HepG2 (cell line): ENCODE measurements around the gene ZNF189. TPM values are rescaled to one million over a fixed set of nuclear protein-coding genes. Genes with fewer than 3 reads are reported as not detected.
"Not testable (repeated sequence)": the region's sequence is repeated elsewhere in the genome, so short reads cannot be mapped to it uniquely, and the experiment has no call there.

Experiments
- ARID5B ChIP-seq: IDR thresholded peaks from 2 replicates; pipeline ENCODE4 v1.4.0; 2020; ENCODE audit warnings: mild to moderate bottlenecking, missing genetic modification reagents
- CREB3 ChIP-seq: sonication (generic); formaldehyde crosslinking; IDR thresholded peaks from 2 replicates; pipeline ENCODE4 v1.5.0; 2020; ENCODE audit warnings: missing genetic modification reagents
- HDAC1 ChIP-seq: sonication (generic); formaldehyde crosslinking; IDR thresholded peaks from 2 replicates; pipeline ENCODE4 v1.5.1; 2020; ENCODE audit warnings: mild to moderate bottlenecking, missing genetic modification reagents
- HNF4A ChIP-seq: sonication (generic); formaldehyde crosslinking; IDR thresholded peaks from 2 replicates; pipeline ENCODE4 v1.4.0; 2020; ENCODE audit warnings: missing genetic modification reagents
- HNF4G ChIP-seq, 2 experiments: sonication (generic) in 1 of 2; formaldehyde crosslinking in 1 of 2; IDR thresholded peaks; 2 replicates each; pipeline versions ENCODE4 v1.4.0 to v1.6.1; 2011 to 2020; ENCODE audit warnings: borderline replicate concordance in 2 of 2, low read depth in 2 of 2, mild to moderate bottlenecking in 2 of 2, low read length in 1 of 2, missing genetic modification reagents in 1 of 2, moderate library complexity in 1 of 2
- MEIS2 ChIP-seq: sonication (generic); formaldehyde crosslinking; IDR thresholded peaks from 2 replicates; pipeline ENCODE4 v1.9.0; 2021; ENCODE audit warnings: mild to moderate bottlenecking, missing genetic modification reagents
- NR2C2 ChIP-seq: sonication (generic); formaldehyde crosslinking; IDR thresholded peaks from 2 replicates; pipeline ENCODE4 v1.4.0; 2020; ENCODE audit warnings: missing genetic modification reagents, mild to moderate bottlenecking, moderate library complexity, borderline replicate concordance
- RARA ChIP-seq: IDR thresholded peaks from 2 replicates; pipeline ENCODE4 v1.6.1; 2016; ENCODE audit warnings: missing genetic modification reagents, missing compliant biosample characterization
- SALL2 ChIP-seq: sonication (generic); formaldehyde crosslinking; IDR thresholded peaks from 2 replicates; pipeline ENCODE4 v1.8.1; 2023; ENCODE audit warnings: mild to moderate bottlenecking, missing genetic modification reagents, inconsistent platforms
- TBP ChIP-seq: sonication (generic); formaldehyde crosslinking; IDR thresholded peaks from 2 replicates; pipeline ENCODE4 v1.5.0; 2020; ENCODE audit warnings: missing genetic modification reagents
- TFAP4 ChIP-seq: sonication (generic); IDR thresholded peaks from 2 replicates; pipeline ENCODE4 v1.6.1; 2016; ENCODE audit warnings: low read depth, borderline replicate concordance
- TOPORS ChIP-seq: sonication (generic); formaldehyde crosslinking; IDR thresholded peaks from 2 replicates; pipeline ENCODE4 v1.8.0; 2023; ENCODE audit warnings: mild to moderate bottlenecking, missing genetic modification reagents
- ZNF331 ChIP-seq: sonication (generic); formaldehyde crosslinking; IDR thresholded peaks from 2 replicates; pipeline ENCODE4 v1.4.0; 2020; ENCODE audit warnings: missing genetic modification reagents
- ZNF547 ChIP-seq: sonication (generic); formaldehyde crosslinking; IDR thresholded peaks from 2 replicates; pipeline ENCODE4 v1.5.1; 2020; ENCODE audit warnings: mild to moderate bottlenecking, missing genetic modification reagents
- polyA plus RNA-seq, 8 experiments: library from polyadenylated mRNA; depleted of rRNA in 3 of 8; stranded (reverse) in 7 of 8; unstranded in 1 of 8; fragments of >200 nt; fragmentation: Illumina TruSeq in 4 of 8; extraction: Trizol in 4 of 8; gene quantifications; 2 replicates each; pipeline versions ENCODE4 v1.2.1 to v1.2.3, GENCODE V29; 2011 to 2016; ENCODE audit warnings: low read depth in 4 of 8, missing spikeins in 1 of 8, mixed read lengths in 1 of 8; ENCODE audit not compliant: insufficient read depth in 1 of 8
- total RNA-seq, 5 experiments: library from RNA; depleted of rRNA; stranded (reverse); fragments of >200 nt; fragmentation: Illumina TruSeq; extraction: Trizol; gene quantifications; 2 replicates each; pipeline ENCODE4 v1.2.3, GENCODE V29; 2016; ENCODE audit warnings: low read depth in 1 of 5
- TF ChIP-seq, protein P1 (sequence below): IDR thresholded peaks from 2 replicates; pipeline ENCODE4 v1.6.1; 2016
- TF ChIP-seq, protein P2 (sequence below): IDR thresholded peaks from 2 replicates; pipeline ENCODE4 v1.6.1; 2016; ENCODE audit warnings: low read depth
- TF ChIP-seq, protein P3 (sequence below): sonication (generic); formaldehyde crosslinking; IDR thresholded peaks from 2 replicates; pipeline ENCODE4 v1.4.0; 2020; ENCODE audit warnings: missing genetic modification reagents

ZNF189 gene
- total and polyA plus RNA-seq, 2 of the 13 experiments (the other 11 are each of a cell fraction or from before 2014, with no cell fraction given): 8.4 to 50.0 TPM

- 0 out of 2 replicates have a peak, but pooled peaks have one; percentile 22 for TF ChIP-seq TOPORS
- TF ChIP-seq NR2C2 (CRISPR knock-in tag): peak; percentile 73
- TF ChIP-seq SALL2 (CRISPR knock-in tag): 0 out of 2 replicates have a peak, but pooled peaks have one; percentile 52
- TF ChIP-seq, protein P1, sequence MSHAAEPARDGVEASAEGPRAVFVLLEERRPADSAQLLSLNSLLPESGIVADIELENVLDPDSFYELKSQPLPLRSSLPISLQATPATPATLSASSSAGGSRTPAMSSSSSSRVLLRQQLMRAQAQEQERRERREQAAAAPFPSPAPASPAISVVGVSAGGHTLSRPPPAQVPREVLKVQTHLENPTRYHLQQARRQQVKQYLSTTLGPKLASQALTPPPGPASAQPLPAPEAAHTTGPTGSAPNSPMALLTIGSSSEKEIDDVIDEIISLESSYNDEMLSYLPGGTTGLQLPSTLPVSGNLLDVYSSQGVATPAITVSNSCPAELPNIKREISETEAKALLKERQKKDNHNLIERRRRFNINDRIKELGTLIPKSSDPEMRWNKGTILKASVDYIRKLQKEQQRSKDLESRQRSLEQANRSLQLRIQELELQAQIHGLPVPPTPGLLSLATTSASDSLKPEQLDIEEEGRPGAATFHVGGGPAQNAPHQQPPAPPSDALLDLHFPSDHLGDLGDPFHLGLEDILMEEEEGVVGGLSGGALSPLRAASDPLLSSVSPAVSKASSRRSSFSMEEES (CRISPR knock-in tag): peak; percentile 71
- 0 out of 2 replicates have a peak, but pooled peaks have one; percentile 57 for TF ChIP-seq TBP (CRISPR knock-in tag)
- 0 out of 2 replicates have a peak, but pooled peaks have one; percentile 58 for TF ChIP-seq CREB3 (CRISPR knock-in tag)
- peak; percentile 65 for TF ChIP-seq ARID5B (CRISPR knock-in tag)
- 0 out of 2 replicates have a peak, but pooled peaks have one; percentile 27 for TF ChIP-seq MEIS2
- TF ChIP-seq, protein P2, sequence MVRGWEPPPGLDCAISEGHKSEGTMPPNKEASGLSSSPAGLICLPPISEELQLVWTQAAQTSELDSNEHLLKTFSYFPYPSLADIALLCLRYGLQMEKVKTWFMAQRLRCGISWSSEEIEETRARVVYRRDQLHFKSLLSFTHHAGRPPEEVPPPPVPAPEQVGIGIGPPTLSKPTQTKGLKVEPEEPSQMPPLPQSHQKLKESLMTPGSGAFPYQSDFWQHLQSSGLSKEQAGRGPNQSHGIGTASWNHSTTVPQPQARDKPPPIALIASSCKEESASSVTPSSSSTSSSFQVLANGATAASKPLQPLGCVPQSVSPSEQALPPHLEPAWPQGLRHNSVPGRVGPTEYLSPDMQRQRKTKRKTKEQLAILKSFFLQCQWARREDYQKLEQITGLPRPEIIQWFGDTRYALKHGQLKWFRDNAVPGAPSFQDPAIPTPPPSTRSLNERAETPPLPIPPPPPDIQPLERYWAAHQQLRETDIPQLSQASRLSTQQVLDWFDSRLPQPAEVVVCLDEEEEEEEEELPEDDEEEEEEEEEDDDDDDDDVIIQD (CRISPR knock-in tag): peak; percentile 86; the same call in 1 of the 2 replicates
- TF ChIP-seq, protein P3, sequence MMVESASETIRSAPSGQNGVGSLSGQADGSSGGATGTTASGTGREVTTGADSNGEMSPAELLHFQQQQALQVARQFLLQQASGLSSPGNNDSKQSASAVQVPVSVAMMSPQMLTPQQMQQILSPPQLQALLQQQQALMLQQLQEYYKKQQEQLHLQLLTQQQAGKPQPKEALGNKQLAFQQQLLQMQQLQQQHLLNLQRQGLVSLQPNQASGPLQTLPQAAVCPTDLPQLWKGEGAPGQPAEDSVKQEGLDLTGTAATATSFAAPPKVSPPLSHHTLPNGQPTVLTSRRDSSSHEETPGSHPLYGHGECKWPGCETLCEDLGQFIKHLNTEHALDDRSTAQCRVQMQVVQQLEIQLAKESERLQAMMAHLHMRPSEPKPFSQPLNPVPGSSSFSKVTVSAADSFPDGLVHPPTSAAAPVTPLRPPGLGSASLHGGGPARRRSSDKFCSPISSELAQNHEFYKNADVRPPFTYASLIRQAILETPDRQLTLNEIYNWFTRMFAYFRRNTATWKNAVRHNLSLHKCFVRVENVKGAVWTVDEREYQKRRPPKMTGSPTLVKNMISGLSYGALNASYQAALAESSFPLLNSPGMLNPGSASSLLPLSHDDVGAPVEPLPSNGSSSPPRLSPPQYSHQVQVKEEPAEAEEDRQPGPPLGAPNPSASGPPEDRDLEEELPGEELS (CRISPR knock-in tag): peak; percentile 39; the same call in 1 of the 2 replicates
- TF ChIP-seq HNF4G (IDR thresholded peaks at IDR 0.05; ENCODE audit: borderline replicate concordance, low read depth, low read length): peak; percentile 26; the same call in 1 of the 2 replicates
- TF ChIP-seq HNF4G (CRISPR knock-in tag; IDR thresholded peaks at IDR 0.05; ENCODE audit: borderline replicate concordance, low read depth): not testable (repeated sequence)
- TF ChIP-seq RARA: 0 out of 2 replicates have a peak, but pooled peaks have one; percentile 30
- TF ChIP-seq HNF4A (CRISPR knock-in tag): peak; percentile 78
- 0 out of 2 replicates have a peak, but pooled peaks have one; percentile 30 for TF ChIP-seq ZNF547 (CRISPR knock-in tag)
- TF ChIP-seq ZNF331 (CRISPR knock-in tag): peak; percentile 39; the same call in 1 of the 2 replicates
- peak; percentile 29; the same call in 1 of the 2 replicates for TF ChIP-seq TFAP4
- TF ChIP-seq HDAC1 (CRISPR knock-in tag): 0 out of 2 replicates have a peak, but pooled peaks have one; percentile 13
These were observed 13.6 kb upstream of the ZNF189 start, which contains the start of gene BAAT (continued) for GRCh38 chr9:101384873-101385536.
